ENCODE results near the gene PTRH1.

The PTRH1 gene

DNA sequence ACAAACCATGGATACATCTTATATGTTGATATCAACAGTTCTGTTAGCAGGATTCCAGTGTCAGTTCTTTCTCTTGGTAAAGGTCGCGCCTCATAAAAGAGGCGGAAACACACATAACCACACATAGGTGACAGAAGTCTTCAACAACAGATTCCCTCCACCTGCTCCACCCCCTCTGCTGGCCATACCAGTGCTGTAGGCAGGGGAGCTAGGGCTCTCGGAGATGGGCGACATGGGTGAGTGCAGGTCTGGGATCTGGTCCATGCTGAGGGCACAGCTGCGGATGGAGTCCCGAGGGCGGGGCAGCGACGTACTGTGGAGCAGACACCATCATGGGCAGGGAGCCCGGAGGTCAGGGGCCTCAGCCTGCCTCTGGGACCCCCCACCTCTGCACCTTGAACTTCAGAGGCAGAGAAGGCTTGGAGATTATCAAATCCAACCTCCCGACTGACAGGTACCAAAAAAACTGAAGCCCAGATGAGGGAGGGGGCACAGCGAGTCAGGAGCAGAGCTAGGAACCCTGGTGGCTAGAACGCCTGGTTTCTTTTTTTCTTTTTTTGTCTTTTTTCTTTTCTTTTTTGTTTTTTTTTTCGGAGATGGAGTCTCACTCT lies 31.6 kb upstream of the PTRH1 start:
- TF ChIP-seq CTCF (IDR thresholded peaks at IDR 0.05; ENCODE audit: insufficient read depth, low read length) (no peak), REST (IDR thresholded peaks at IDR 0.05; ENCODE audit: insufficient replicate concordance, low read depth) (no peak), GABPA (IDR thresholded peaks at IDR 0.05; ENCODE audit: low read depth) (no peak), SPI1 (IDR thresholded peaks at IDR 0.05; ENCODE audit: borderline replicate concordance, low read depth) (no peak), POLR2AphosphoS5 (IDR thresholded peaks at IDR 0.05; ENCODE audit: low read depth) (no peak)
- H3K4me3 ChIP-seq (replicated peaks; ENCODE audit: insufficient read depth, low read length) = no peak overlapping the region
- H3K27me3 ChIP-seq (ENCODE audit: insufficient read depth, poor library complexity, severe bottlenecking) = no peaks in the 10 kb centered on the region
- no peak overlapping the region for H3K27ac ChIP-seq (replicated peaks)
- no peak for DNase-seq (ENCODE audit: low read depth in 1 of 2, low spot score in 1 of 2)

- DNase-seq (ENCODE audit: low read depth in 1 of 2, low spot score in 1 of 2) = no peak
- TF ChIP-seq CTCF (IDR thresholded peaks at IDR 0.05; ENCODE audit: insufficient read depth, low read length) (no peak), POLR2AphosphoS5 (IDR thresholded peaks at IDR 0.05; ENCODE audit: low read depth) (no peak), SPI1 (IDR thresholded peaks at IDR 0.05; ENCODE audit: borderline replicate concordance, low read depth) (no peak), GABPA (IDR thresholded peaks at IDR 0.05; ENCODE audit: low read depth) (no peak), REST (IDR thresholded peaks at IDR 0.05; ENCODE audit: insufficient replicate concordance, low read depth) (no peak)
- H3K27me3 ChIP-seq (ENCODE audit: insufficient read depth, poor library complexity, severe bottlenecking) = no peaks in the 10 kb centered on the region
- H3K27ac ChIP-seq (replicated peaks) = no peak overlapping the region
- H3K4me3 ChIP-seq (replicated peaks; ENCODE audit: insufficient read depth, low read length) = no peak overlapping the region
Observed at GRCh38 chr9:127744398-127745110, 29.1 kb upstream of the PTRH1 start.

DNA sequence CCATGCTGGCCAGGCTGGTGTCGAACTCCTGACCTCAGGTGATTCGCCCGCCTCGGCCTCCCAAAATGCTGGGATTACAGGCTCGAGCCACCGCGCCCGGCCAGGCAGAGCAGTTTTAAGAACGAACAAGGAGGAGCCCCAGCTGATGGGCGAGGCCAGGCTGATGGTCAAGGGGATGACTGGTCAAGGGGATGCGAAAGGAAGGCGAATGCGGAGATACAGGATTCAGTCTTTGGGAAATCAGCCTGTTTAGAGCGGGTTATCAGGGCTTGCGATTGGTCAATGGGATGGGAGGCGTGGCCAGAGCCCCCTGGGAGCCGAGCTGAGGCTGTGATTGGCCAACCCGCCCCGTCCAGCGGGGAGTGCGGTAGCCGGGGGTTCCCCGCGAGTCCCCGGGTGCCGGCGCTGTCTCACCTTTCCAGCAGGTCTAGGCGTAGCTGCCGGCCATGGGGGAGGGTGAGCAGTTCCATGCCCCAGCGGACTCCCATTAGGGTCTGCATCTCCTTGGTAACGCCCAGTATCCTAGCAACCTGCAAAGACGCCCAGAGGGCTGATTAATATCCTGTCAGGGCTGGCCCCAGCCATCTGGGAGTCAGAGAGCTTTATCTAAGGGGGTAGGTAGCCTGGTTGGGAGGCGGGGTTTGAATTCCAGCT lies 27.1 kb upstream of the PTRH1 start:
- TF ChIP-seq POLR2AphosphoS5 (IDR thresholded peaks at IDR 0.05; ENCODE audit: low read depth) (no peak), SPI1 (IDR thresholded peaks at IDR 0.05; ENCODE audit: borderline replicate concordance, low read depth) (no peak), CTCF (IDR thresholded peaks at IDR 0.05; ENCODE audit: insufficient read depth, low read length) (no peak), GABPA (IDR thresholded peaks at IDR 0.05; ENCODE audit: low read depth) (no peak), REST (IDR thresholded peaks at IDR 0.05; ENCODE audit: insufficient replicate concordance, low read depth) (no peak)
- Histone ChIP-seq H3K27ac (replicated peaks) (no peak overlapping the region), H3K4me3 (replicated peaks; ENCODE audit: insufficient read depth, low read length) (no peak overlapping the region), H3K27me3 (ENCODE audit: insufficient read depth, poor library complexity, severe bottlenecking) (no peaks in the 10 kb centered on the region)
- DNase-seq (ENCODE audit: low read depth in 1 of 2, low spot score in 1 of 2) = no peak
